GM23338 (cell line): ENCODE measurements around the gene TUG1. TPM values are rescaled to one million over a fixed set of nuclear protein-coding genes. Genes with fewer than 3 reads are reported as not detected.

Source experiments
- ATAC-seq: fragments of 200-7000 bp; cut with Tn5 transposase; 3 replicates; pipeline ENCODE4 v1.9.1; 2020
- DNase-seq: peaks from one replicate; pipeline ENCODE4 v3.0.0-alpha.2; 2015; ENCODE audit warnings: low spot score
- H2AFZ ChIP-seq: fragments of 200-600 bp; sonication (generic); 2 replicates; pipeline ENCODE4 v1.8.0; 2016; ENCODE audit warnings: antibody characterized with exemption, mild to moderate bottlenecking, moderate library complexity
- H3F3A ChIP-seq: fragments of 200-600 bp; sonication (generic); replicated peaks from 2 replicates; pipeline ENCODE4 v1.8.0; 2017; ENCODE audit warnings: antibody characterized with exemption, mixed run types, low read depth
- H3K27ac ChIP-seq: fragments of 200-600 bp; sonication (generic); 2 replicates; pipeline ENCODE4 v1.6.1; 2016; ENCODE audit warnings: low read depth
- H3K27me3 ChIP-seq: fragments of 200-600 bp; sonication (generic); 2 replicates; pipeline ENCODE4 v1.8.0; 2016; ENCODE audit warnings: mild to moderate bottlenecking, mixed run types, moderate library complexity; ENCODE audit not compliant: insufficient read depth
- H3K36me3 ChIP-seq: fragments of 200-600 bp; sonication (generic); 2 replicates; pipeline ENCODE4 v1.8.0; 2016; ENCODE audit warnings: mild to moderate bottlenecking; ENCODE audit not compliant: insufficient read depth
- H3K4me1 ChIP-seq: fragments of 200-600 bp; sonication (generic); 2 replicates; pipeline ENCODE4 v1.8.0; 2016; ENCODE audit warnings: mild to moderate bottlenecking, moderate library complexity; ENCODE audit not compliant: insufficient read depth
- H3K4me2 ChIP-seq: fragments of 200-600 bp; sonication (generic); 2 replicates; pipeline ENCODE4 v1.7.1; 2017; ENCODE audit warnings: mixed run types
- H3K4me3 ChIP-seq: fragments of 200-600 bp; sonication (generic); 2 replicates; pipeline ENCODE4 v1.6.1; 2016; ENCODE audit warnings: mixed run types
- H3K79me2 ChIP-seq: fragments of 200-600 bp; sonication (generic); replicated peaks from 2 replicates; pipeline ENCODE4 v1.8.0; 2017; ENCODE audit warnings: mild to moderate bottlenecking; ENCODE audit not compliant: insufficient read depth
- H3K9me2 ChIP-seq: fragments of 200-600 bp; sonication (generic); 2 replicates; pipeline ENCODE4 v1.8.0; 2017; ENCODE audit not compliant: insufficient read depth
- H4K20me1 ChIP-seq: fragments of 200-600 bp; sonication (generic); replicated peaks from 2 replicates; pipeline ENCODE4 v1.8.0; 2017; ENCODE audit warnings: mild to moderate bottlenecking; ENCODE audit not compliant: insufficient read depth
- H3K27ac Mint-ChIP-seq: 2 replicates; pipeline ENCODE4 v1.8.0; 2020; ENCODE audit warnings: inconsistent platforms, mild to moderate bottlenecking, moderate library complexity, mixed read lengths
- H3K27me3 Mint-ChIP-seq: 3 replicates; pipeline ENCODE4 v1.8.0; 2022; ENCODE audit warnings: low read depth, mild to moderate bottlenecking, moderate library complexity, mixed read lengths, inconsistent platforms; ENCODE audit not compliant: insufficient read depth, poor library complexity
- H3K36me3 Mint-ChIP-seq: 3 replicates; pipeline ENCODE4 v1.8.0; 2021; ENCODE audit warnings: low read depth, mild to moderate bottlenecking, inconsistent platforms, moderate library complexity, mixed read lengths
- H3K4me1 Mint-ChIP-seq: 3 replicates; pipeline ENCODE4 v1.8.0; 2020; ENCODE audit warnings: mild to moderate bottlenecking, inconsistent platforms, mixed read lengths
- H3K4me3 Mint-ChIP-seq: 3 replicates; pipeline ENCODE4 v1.8.0; 2021; ENCODE audit warnings: moderate library complexity, mild to moderate bottlenecking, inconsistent platforms, mixed read lengths
- H3K9me3 Mint-ChIP-seq: 3 replicates; pipeline ENCODE4 v1.8.0; 2020; ENCODE audit warnings: moderate library complexity, mild to moderate bottlenecking, inconsistent platforms, mixed read lengths
- CREB1 ChIP-seq: fragments of 250-450 bp; sonication (Bioruptor Pico); IDR thresholded peaks from 2 replicates; pipeline ENCODE4 v1.5.0; 2020; ENCODE audit warnings: low read depth, mild to moderate bottlenecking, moderate library complexity
- CTCF ChIP-seq, 2 experiments: fragments of 200-600 bp in 1 of 2; sonication (generic) in 1 of 2; conservative IDR thresholded peaks; 2 replicates each; pipeline versions ENCODE4 v1.5.1 to v1.6.1; 2016 to 2017; ENCODE audit warnings: antibody characterized with exemption in 2 of 2, low read depth in 2 of 2, mild to moderate bottlenecking in 2 of 2, moderate library complexity in 1 of 2
- EZH2 ChIP-seq: fragments of 200-600 bp; sonication (generic); IDR thresholded peaks from one replicate; pipeline ENCODE4 v1.8.0; 2017; ENCODE audit warnings: antibody characterized with exemption, mild to moderate bottlenecking, low read depth; ENCODE audit not compliant: unreplicated experiment
- EZH2phosphoT487 ChIP-seq: fragments of 200-600 bp; sonication (generic); IDR thresholded peaks from one replicate; pipeline ENCODE4 v1.8.1; 2018; ENCODE audit warnings: antibody characterized with exemption; ENCODE audit not compliant: unreplicated experiment
- NANOG ChIP-seq: IDR thresholded peaks from 2 replicates; pipeline ENCODE4 v1.6.1; 2016; ENCODE audit warnings: antibody characterized with exemption, borderline replicate concordance
- POLR2AphosphoS5 ChIP-seq: IDR thresholded peaks from 2 replicates; pipeline ENCODE4 v1.6.1; 2016; ENCODE audit warnings: antibody characterized with exemption, low read depth
- STAT1 ChIP-seq: IDR thresholded peaks from one replicate; pipeline ENCODE4 v1.6.1; 2016; ENCODE audit warnings: antibody characterized with exemption; ENCODE audit not compliant: unreplicated experiment
- polyA plus RNA-seq: library from polyadenylated mRNA; unstranded; fragments of >200 nt; fragmentation: Nextera tagmentation; extraction: Ambion mirVana; gene quantifications from 2 replicates; pipeline ENCODE4 v1.2.1, GENCODE V29; 2016
- total RNA-seq: library from RNA; depleted of rRNA; stranded (reverse); fragments of >200 nt; shearing (Covaris generic); gene quantifications from 2 replicates; pipeline ENCODE4 v1.2.3, GENCODE V29; 2014
- TF ChIP-seq, protein P1 (sequence below): IDR thresholded peaks from one replicate; pipeline ENCODE4 v1.6.1; 2018; ENCODE audit warnings: antibody characterized with exemption; ENCODE audit not compliant: unreplicated experiment

TUG1 gene
- total and polyA plus RNA-seq, 2 experiments from 2014 or later, result 58.3 to 125 TPM

GRCh38 chr22:30990690-30991089 lies 21.6 kb downstream of the TUG1 start:
- no peak for TF ChIP-seq STAT1
- Histone ChIP-seq H2AFZ (no peak overlapping the region), H3K4me3 (no peak overlapping the region), H3K27me3 (no peaks in the 10 kb centered on the region), H3F3A (no peaks in the 10 kb centered on the region), H3K27ac (no peak overlapping the region), H3K4me2 (no peak overlapping the region), H3K36me3 (no peaks in the 10 kb centered on the region), H3K79me2 (no peaks in the 10 kb centered on the region), H3K9me2 (peaks cover 17% of the 10 kb centered on the region), H3K4me1 (no peaks in the 10 kb centered on the region), H4K20me1 (no peaks in the 10 kb centered on the region)
- Mint-ChIP-seq H3K27ac (no peak overlapping the region), H3K36me3 (peaks cover 4% of the 10 kb centered on the region; the same call in 2 of the 3 replicates), H3K4me3 (no peak overlapping the region), H3K4me1 (no peaks in the 10 kb centered on the region), H3K27me3 (no peaks in the 10 kb centered on the region), H3K9me3 (peaks cover 10% of the 10 kb centered on the region; the same call in 2 of the 3 replicates)
- DNase-seq (no peak), ATAC-seq (no peak)

DNA sequence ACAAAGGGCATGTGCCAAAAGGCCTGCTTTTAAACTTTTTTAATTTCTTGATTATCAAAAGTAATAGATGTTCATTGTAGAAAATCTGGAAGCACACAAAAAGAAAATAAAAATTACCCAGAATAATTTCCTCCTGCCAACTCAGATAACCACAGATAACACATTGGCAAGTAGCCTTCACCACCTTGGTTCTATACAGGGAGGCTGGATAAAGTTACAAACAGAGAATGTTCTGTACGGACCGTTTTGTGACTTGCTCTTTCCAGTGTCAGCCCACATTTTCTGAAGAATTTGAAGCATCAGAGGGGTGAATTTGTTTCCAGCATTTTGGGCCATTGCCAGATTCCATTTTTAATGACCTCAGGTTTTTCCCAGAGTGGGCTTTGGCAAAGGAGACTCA lies 23.5 kb downstream of the TUG1 start:
- Mint-ChIP-seq H3K4me3 (no peak overlapping the region), H3K27ac (no peak overlapping the region), H3K36me3 (peaks cover 4% of the 10 kb centered on the region; the same call in 2 of the 3 replicates), H3K4me1 (no peaks in the 10 kb centered on the region), H3K27me3 (no peaks in the 10 kb centered on the region), H3K9me3 (peaks cover 6% of the 10 kb centered on the region; the same call in 2 of the 3 replicates)
- no peaks in the 10 kb centered on the region for H3K27me3 ChIP-seq
- H3K36me3 ChIP-seq, result no peaks in the 10 kb centered on the region
- H3K4me2 ChIP-seq, result no peak overlapping the region
- no peaks in the 10 kb centered on the region for H3K79me2 ChIP-seq
- H3K4me1 ChIP-seq, result no peaks in the 10 kb centered on the region
- no peak overlapping the region for H3K27ac ChIP-seq
- no peak overlapping the region for H2AFZ ChIP-seq
- no peaks in the 10 kb centered on the region for H3F3A ChIP-seq
- H3K9me2 ChIP-seq, result peaks cover 17% of the 10 kb centered on the region
- ATAC-seq, result no peak
- TF ChIP-seq, protein P1, sequence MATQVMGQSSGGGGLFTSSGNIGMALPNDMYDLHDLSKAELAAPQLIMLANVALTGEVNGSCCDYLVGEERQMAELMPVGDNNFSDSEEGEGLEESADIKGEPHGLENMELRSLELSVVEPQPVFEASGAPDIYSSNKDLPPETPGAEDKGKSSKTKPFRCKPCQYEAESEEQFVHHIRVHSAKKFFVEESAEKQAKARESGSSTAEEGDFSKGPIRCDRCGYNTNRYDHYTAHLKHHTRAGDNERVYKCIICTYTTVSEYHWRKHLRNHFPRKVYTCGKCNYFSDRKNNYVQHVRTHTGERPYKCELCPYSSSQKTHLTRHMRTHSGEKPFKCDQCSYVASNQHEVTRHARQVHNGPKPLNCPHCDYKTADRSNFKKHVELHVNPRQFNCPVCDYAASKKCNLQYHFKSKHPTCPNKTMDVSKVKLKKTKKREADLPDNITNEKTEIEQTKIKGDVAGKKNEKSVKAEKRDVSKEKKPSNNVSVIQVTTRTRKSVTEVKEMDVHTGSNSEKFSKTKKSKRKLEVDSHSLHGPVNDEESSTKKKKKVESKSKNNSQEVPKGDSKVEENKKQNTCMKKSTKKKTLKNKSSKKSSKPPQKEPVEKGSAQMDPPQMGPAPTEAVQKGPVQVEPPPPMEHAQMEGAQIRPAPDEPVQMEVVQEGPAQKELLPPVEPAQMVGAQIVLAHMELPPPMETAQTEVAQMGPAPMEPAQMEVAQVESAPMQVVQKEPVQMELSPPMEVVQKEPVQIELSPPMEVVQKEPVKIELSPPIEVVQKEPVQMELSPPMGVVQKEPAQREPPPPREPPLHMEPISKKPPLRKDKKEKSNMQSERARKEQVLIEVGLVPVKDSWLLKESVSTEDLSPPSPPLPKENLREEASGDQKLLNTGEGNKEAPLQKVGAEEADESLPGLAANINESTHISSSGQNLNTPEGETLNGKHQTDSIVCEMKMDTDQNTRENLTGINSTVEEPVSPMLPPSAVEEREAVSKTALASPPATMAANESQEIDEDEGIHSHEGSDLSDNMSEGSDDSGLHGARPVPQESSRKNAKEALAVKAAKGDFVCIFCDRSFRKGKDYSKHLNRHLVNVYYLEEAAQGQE, result no peak
- TF ChIP-seq EZH2phosphoT487 (no peak), EZH2 (no peak), CTCF (conservative IDR thresholded peaks at IDR 0.05; ENCODE audit: low read depth in 2 of 2) (no peak), CREB1 (CRISPR knock-in tag) (no peak), NANOG (no peak), POLR2AphosphoS5 (no peak)
- H3K4me3 ChIP-seq, result no peak overlapping the region
- H4K20me1 ChIP-seq, result no peaks in the 10 kb centered on the region
- no peak for DNase-seq
